Trophoblast cell (in vitro differentiated cells and primary cell): Measurements from ENCODE around the gene RNF19B.

ENCODE experiments used
- DNase-seq, 2 donors: peaks; one replicate each; pipeline ENCODE4 v3.0.0-alpha.2; 2016
- H2AFZ ChIP-seq: 2 replicates; pipeline ENCODE4 v1.6.1; 2013; ENCODE audit warnings: low read length, moderate library complexity, mild to moderate bottlenecking; ENCODE audit not compliant: insufficient read depth, poor library complexity
- H2AK5ac ChIP-seq: 2 replicates; pipeline ENCODE4 v1.6.1; 2013; ENCODE audit warnings: mild to moderate bottlenecking, low read length
- H2BK120ac ChIP-seq: 2 replicates; pipeline ENCODE4 v1.6.1; 2013; ENCODE audit warnings: low read length, mild to moderate bottlenecking, moderate library complexity; ENCODE audit not compliant: insufficient read depth, poor library complexity
- H2BK12ac ChIP-seq: 2 replicates; pipeline ENCODE4 v1.6.1; 2013; ENCODE audit warnings: mild to moderate bottlenecking, low read length, moderate library complexity
- H2BK5ac ChIP-seq: 2 replicates; pipeline ENCODE4 v1.6.1; 2013; ENCODE audit warnings: low read length, low read depth, moderate library complexity, mild to moderate bottlenecking; ENCODE audit not compliant: poor library complexity
- H3K14ac ChIP-seq: 2 replicates; pipeline ENCODE4 v1.6.1; 2013; ENCODE audit warnings: mild to moderate bottlenecking, low read length
- H3K18ac ChIP-seq: 2 replicates; pipeline ENCODE4 v1.6.1; 2013; ENCODE audit warnings: mild to moderate bottlenecking, low read length
- H3K23ac ChIP-seq: 2 replicates; pipeline ENCODE4 v1.6.1; 2013; ENCODE audit warnings: low read length
- H3K27ac ChIP-seq: 2 replicates; pipeline ENCODE4 v1.5.1; 2013; ENCODE audit warnings: low read depth, mild to moderate bottlenecking, inconsistent platforms, low read length, moderate library complexity
- H3K27me3 ChIP-seq: 2 replicates; pipeline ENCODE4 v1.6.1; 2013; ENCODE audit warnings: inconsistent platforms, mild to moderate bottlenecking, low read length, moderate library complexity; ENCODE audit not compliant: insufficient read depth
- H3K36me3 ChIP-seq, 2 experiments: 1 replicate in 1 of 2; 2 replicates in 1 of 2; pipeline ENCODE4 v1.6.1; 2013; ENCODE audit warnings: low read length in 2 of 2, mild to moderate bottlenecking in 2 of 2, moderate library complexity in 1 of 2; ENCODE audit not compliant: insufficient read depth in 2 of 2, control insufficient read depth in 1 of 2
- H3K4ac ChIP-seq: 2 replicates; pipeline ENCODE4 v1.6.1; 2013; ENCODE audit warnings: low read depth, mild to moderate bottlenecking, low read length, moderate library complexity
- H3K4me1 ChIP-seq, 2 experiments: 1 replicate in 1 of 2; 2 replicates in 1 of 2; pipeline ENCODE4 v1.6.1; 2013; ENCODE audit warnings: low read length in 2 of 2, mild to moderate bottlenecking in 2 of 2, moderate library complexity in 1 of 2; ENCODE audit not compliant: insufficient read depth in 2 of 2, control insufficient read depth in 1 of 2
- H3K4me2 ChIP-seq: 2 replicates; pipeline ENCODE4 v1.6.1; 2013; ENCODE audit warnings: inconsistent platforms, mild to moderate bottlenecking, low read length, moderate library complexity
- H3K4me3 ChIP-seq: 2 replicates; pipeline ENCODE4 v1.5.1; 2013; ENCODE audit warnings: mild to moderate bottlenecking, low read depth, low read length, inconsistent platforms
- H3K79me1 ChIP-seq: one replicate; pipeline ENCODE4 v1.6.1; 2013; ENCODE audit warnings: low read length
- H3K79me2 ChIP-seq: 2 replicates; pipeline ENCODE4 v1.6.1; 2013; ENCODE audit warnings: low read length, mild to moderate bottlenecking; ENCODE audit not compliant: control insufficient read depth, insufficient read depth, poor library complexity
- H3K9ac ChIP-seq: 2 replicates; pipeline ENCODE4 v1.6.1; 2013; ENCODE audit warnings: mild to moderate bottlenecking, low read length
- H3K9me3 ChIP-seq: 2 replicates; pipeline ENCODE4 v1.6.1; 2013; ENCODE audit warnings: low read depth, mild to moderate bottlenecking, control low read depth, inconsistent platforms, low read length; ENCODE audit not compliant: insufficient read depth
- H4K12ac ChIP-seq: 2 replicates; pipeline ENCODE4 v1.6.1; 2013; ENCODE audit warnings: low read depth, mild to moderate bottlenecking, low read length, moderate library complexity
- H4K8ac ChIP-seq: 2 replicates; pipeline ENCODE4 v1.6.1; 2013; ENCODE audit warnings: low read depth, mild to moderate bottlenecking, low read length, moderate library complexity
- H4K91ac ChIP-seq: one replicate; pipeline ENCODE4 v1.6.1; 2013; ENCODE audit warnings: low read depth, mild to moderate bottlenecking, low read length, moderate library complexity
- WGBS: extraction: QIAGEN DNeasy Blood & Tissue Kit; methylation state at CpG from one replicate; pipeline ENCODE4 v1.1.7; 2013; ENCODE audit warnings: missing lambda C conversion rate; ENCODE audit not compliant: insufficient read length, insufficient coverage; ENCODE audit errors: extremely low coverage; 5-methylcytosine and 5-hydroxymethylcytosine counted together

RNF19B gene

GRCh38 chr1:32931760-32932159 lies 32.8 kb downstream of the RNF19B start:
- no peaks in the 10 kb centered on the region for H3K79me2 ChIP-seq
- H3K27me3 ChIP-seq, result no peaks in the 10 kb centered on the region
- H3K36me3 ChIP-seq, result peaks cover 5% of the 10 kb centered on the region in 2 experiments
- H4K91ac ChIP-seq, result peak overlapping the region; percentile 47
- DNase-seq, result peak in 1 of 2 donors; percentile 44
- no peak overlapping the region for H4K12ac ChIP-seq
- no peak overlapping the region for H2BK5ac ChIP-seq
- no peak overlapping the region for H2AFZ ChIP-seq
- peak overlapping the region; percentile 78 for H2BK12ac ChIP-seq
- H3K9me3 ChIP-seq, result no peaks in the 10 kb centered on the region
- H3K14ac ChIP-seq, result no peak overlapping the region
- H3K79me1 ChIP-seq, result peaks cover 10% of the 10 kb centered on the region
- peaks cover 7 to 11% of the 10 kb centered on the region in 2 experiments for H3K4me1 ChIP-seq
- no peak overlapping the region for H3K4ac ChIP-seq
- H3K18ac ChIP-seq, result no peak overlapping the region
- no peak overlapping the region for H3K27ac ChIP-seq
- H3K23ac ChIP-seq, result no peak overlapping the region
- no peak overlapping the region for H3K9ac ChIP-seq
- no peak overlapping the region for H2BK120ac ChIP-seq
- no peak overlapping the region for H4K8ac ChIP-seq
- WGBS, result no CpG with 5 or more reads among the region's 1 CpG
- no peak overlapping the region for H3K4me3 ChIP-seq
- no peak overlapping the region for H2AK5ac ChIP-seq
- H3K4me2 ChIP-seq, result no peak overlapping the region

- Histone ChIP-seq H4K91ac (no peak overlapping the region), H4K8ac (no peak overlapping the region), H3K23ac (no peak overlapping the region), H3K36me3 (no peaks in the 10 kb centered on the region), H3K4me3 (no peak overlapping the region), H3K4me1 (peaks cover 13 to 21% of the 10 kb centered on the region in 2 experiments), H2BK12ac (no peak overlapping the region), H3K27me3 (no peaks in the 10 kb centered on the region), H3K9ac (no peak overlapping the region), H3K79me1 (peaks cover 29% of the 10 kb centered on the region), H2AFZ (no peak overlapping the region), H2AK5ac (no peak overlapping the region), H2BK5ac (no peak overlapping the region), H3K14ac (no peak overlapping the region), H2BK120ac (peak overlapping the region; percentile 44), H3K79me2 (no peaks in the 10 kb centered on the region), H3K9me3 (no peaks in the 10 kb centered on the region), H3K27ac (no peak overlapping the region), H3K18ac (no peak overlapping the region), H4K12ac (no peak overlapping the region), H3K4me2 (no peak overlapping the region), H3K4ac (no peak overlapping the region)
- no CpG with 5 or more reads among the region's 2 CpGs for WGBS
- no peak for DNase-seq
These were observed 35.2 kb downstream of the RNF19B start for GRCh38 chr1:32929366-32929765.

DNA sequence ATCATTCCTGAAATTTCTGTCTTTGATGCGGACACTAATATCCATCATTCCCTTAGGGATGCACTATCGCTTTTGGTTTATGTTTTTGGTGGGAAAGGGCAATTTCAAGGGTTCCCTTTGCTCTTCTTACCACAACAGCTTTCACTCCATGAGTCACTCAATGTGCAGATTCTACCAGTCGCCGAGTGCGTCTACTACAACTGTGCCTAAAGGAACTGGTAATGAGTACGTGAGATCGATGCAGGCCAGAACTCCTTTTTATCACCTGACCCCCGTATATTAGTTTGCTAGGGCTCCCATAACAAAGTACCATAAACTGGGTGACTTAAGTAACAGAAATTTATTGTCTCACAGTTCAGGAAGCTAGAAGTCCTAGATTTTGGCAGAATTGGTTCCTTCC lies 35.9 kb downstream of the RNF19B start:
- no peak overlapping the region for H3K4me3 ChIP-seq
- no peak overlapping the region for H3K4ac ChIP-seq
- H3K79me1 ChIP-seq, result peaks cover 32% of the 10 kb centered on the region
- no peaks in the 10 kb centered on the region for H3K36me3 ChIP-seq
- peak overlapping the region; percentile 18 for H2BK5ac ChIP-seq
- H2AK5ac ChIP-seq, result no peak overlapping the region
- no peak overlapping the region for H3K23ac ChIP-seq
- H2AFZ ChIP-seq, result no peak overlapping the region
- WGBS, result no CpG with 5 or more reads among the region's 8 CpGs
- H3K27me3 ChIP-seq, result no peaks in the 10 kb centered on the region
- no peak for DNase-seq
- peak overlapping the region; percentile 3 for H2BK12ac ChIP-seq
- no peak overlapping the region for H3K4me2 ChIP-seq
- H3K4me1 ChIP-seq, result peaks cover 13 to 21% of the 10 kb centered on the region in 2 experiments
- H4K12ac ChIP-seq, result no peak overlapping the region
- no peak overlapping the region for H3K14ac ChIP-seq
- H4K91ac ChIP-seq, result peak overlapping the region; percentile 17
- peak overlapping the region; percentile 52 for H2BK120ac ChIP-seq
- no peak overlapping the region for H3K18ac ChIP-seq
- no peak overlapping the region for H4K8ac ChIP-seq
- peak overlapping the region; percentile 2 for H3K27ac ChIP-seq
- H3K9me3 ChIP-seq, result no peaks in the 10 kb centered on the region
- no peaks in the 10 kb centered on the region for H3K79me2 ChIP-seq
- H3K9ac ChIP-seq, result no peak overlapping the region

- Histone ChIP-seq H3K79me2 (no peaks in the 10 kb centered on the region), H2AFZ (no peak overlapping the region), H2AK5ac (no peak overlapping the region), H3K4ac (no peak overlapping the region), H3K4me3 (no peak overlapping the region), H3K9me3 (no peaks in the 10 kb centered on the region), H2BK12ac (no peak overlapping the region), H3K27ac (peak overlapping the region; percentile 30), H3K18ac (no peak overlapping the region), H3K14ac (no peak overlapping the region), H3K9ac (no peak overlapping the region), H2BK120ac (no peak overlapping the region), H3K23ac (no peak overlapping the region), H4K8ac (no peak overlapping the region), H4K91ac (no peak overlapping the region), H3K36me3 (no peaks in the 10 kb centered on the region), H4K12ac (no peak overlapping the region), H3K27me3 (no peaks in the 10 kb centered on the region), H3K4me2 (no peak overlapping the region), H3K79me1 (peaks cover 32% of the 10 kb centered on the region), H2BK5ac (no peak overlapping the region), H3K4me1 (peaks cover 13 to 21% of the 10 kb centered on the region in 2 experiments)
- DNase-seq, result no peak
- no CpG with 5 or more reads among the region's 2 CpGs for WGBS
These were observed 36.3 kb downstream of the RNF19B start for GRCh38 chr1:32928285-32928684.
